ENCODE data around the gene TBCC.

The TBCC gene

DNA sequence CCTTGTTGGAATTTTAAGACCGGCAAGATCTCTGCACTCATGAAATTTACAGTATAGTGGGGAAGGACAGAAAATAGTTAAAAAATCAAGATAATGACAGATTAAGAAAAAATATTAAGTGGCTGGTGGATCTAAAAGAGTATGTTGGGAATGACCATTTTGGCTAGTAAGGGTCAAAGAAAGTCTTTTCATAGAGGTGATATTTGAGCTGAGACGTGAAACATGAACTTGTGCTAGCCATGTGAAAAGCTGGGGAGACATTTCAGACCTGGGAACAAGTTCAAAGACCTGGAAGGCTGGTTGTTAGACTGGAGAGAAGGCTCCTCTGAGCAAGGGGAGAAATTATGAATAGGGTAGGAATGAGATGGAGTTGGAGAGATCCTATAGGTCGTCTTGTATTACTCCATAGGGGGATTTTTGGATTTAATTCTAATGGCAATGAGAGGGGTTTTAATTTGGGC is 40.7 kb upstream of the TBCC start:
- H3K9me3 ChIP-seq (replicated peaks; ENCODE audit: insufficient read depth, low read length) = no peaks in the 10 kb centered on the region
- peaks cover 86% of the 10 kb centered on the region for H3K79me2 ChIP-seq (ENCODE audit: low read length)
- no peak overlapping the region for H2AFZ ChIP-seq (ENCODE audit: low read length)
- H4K20me1 ChIP-seq (ENCODE audit: insufficient read depth, low read length) = no peaks in the 10 kb centered on the region
- H3K27me3 ChIP-seq (replicated peaks; ENCODE audit: insufficient read depth, low read length) = no peaks in the 10 kb centered on the region
- no peaks in the 10 kb centered on the region for H3K9me2 ChIP-seq (replicated peaks; ENCODE audit: insufficient read depth, low read length)
- no peak overlapping the region for H3K4me3 ChIP-seq (ENCODE audit: low read length)
- peaks cover 18% of the 10 kb centered on the region for H3K4me1 ChIP-seq (ENCODE audit: low read length)
- 0 out of 2 replicates have a peak, but pooled peaks cover 12% of the 10 kb centered on the region for H3F3A ChIP-seq (ENCODE audit: insufficient read depth, low read length)
- H3K4me2 ChIP-seq (ENCODE audit: low read depth, low read length) = no peak overlapping the region
- no peaks in the 10 kb centered on the region for H3K36me3 ChIP-seq (replicated peaks; ENCODE audit: insufficient read depth, low read length)
- DNase-seq = no peak
- no peak overlapping the region for H3K9ac ChIP-seq (ENCODE audit: low read length)
- no peak overlapping the region for H3K27ac ChIP-seq (ENCODE audit: low read length)
- TF ChIP-seq, protein P1, sequence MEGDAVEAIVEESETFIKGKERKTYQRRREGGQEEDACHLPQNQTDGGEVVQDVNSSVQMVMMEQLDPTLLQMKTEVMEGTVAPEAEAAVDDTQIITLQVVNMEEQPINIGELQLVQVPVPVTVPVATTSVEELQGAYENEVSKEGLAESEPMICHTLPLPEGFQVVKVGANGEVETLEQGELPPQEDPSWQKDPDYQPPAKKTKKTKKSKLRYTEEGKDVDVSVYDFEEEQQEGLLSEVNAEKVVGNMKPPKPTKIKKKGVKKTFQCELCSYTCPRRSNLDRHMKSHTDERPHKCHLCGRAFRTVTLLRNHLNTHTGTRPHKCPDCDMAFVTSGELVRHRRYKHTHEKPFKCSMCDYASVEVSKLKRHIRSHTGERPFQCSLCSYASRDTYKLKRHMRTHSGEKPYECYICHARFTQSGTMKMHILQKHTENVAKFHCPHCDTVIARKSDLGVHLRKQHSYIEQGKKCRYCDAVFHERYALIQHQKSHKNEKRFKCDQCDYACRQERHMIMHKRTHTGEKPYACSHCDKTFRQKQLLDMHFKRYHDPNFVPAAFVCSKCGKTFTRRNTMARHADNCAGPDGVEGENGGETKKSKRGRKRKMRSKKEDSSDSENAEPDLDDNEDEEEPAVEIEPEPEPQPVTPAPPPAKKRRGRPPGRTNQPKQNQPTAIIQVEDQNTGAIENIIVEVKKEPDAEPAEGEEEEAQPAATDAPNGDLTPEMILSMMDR (IDR thresholded peaks at IDR 0.05; ENCODE audit: low read length) = no peak
- TF ChIP-seq EZH2phosphoT487 (IDR thresholded peaks at IDR 0.05; ENCODE audit: low read length) (no peak), EZH2 (optimal IDR thresholded peaks at IDR 0.05; ENCODE audit: low read depth, low read length) (no peak)

DNA sequence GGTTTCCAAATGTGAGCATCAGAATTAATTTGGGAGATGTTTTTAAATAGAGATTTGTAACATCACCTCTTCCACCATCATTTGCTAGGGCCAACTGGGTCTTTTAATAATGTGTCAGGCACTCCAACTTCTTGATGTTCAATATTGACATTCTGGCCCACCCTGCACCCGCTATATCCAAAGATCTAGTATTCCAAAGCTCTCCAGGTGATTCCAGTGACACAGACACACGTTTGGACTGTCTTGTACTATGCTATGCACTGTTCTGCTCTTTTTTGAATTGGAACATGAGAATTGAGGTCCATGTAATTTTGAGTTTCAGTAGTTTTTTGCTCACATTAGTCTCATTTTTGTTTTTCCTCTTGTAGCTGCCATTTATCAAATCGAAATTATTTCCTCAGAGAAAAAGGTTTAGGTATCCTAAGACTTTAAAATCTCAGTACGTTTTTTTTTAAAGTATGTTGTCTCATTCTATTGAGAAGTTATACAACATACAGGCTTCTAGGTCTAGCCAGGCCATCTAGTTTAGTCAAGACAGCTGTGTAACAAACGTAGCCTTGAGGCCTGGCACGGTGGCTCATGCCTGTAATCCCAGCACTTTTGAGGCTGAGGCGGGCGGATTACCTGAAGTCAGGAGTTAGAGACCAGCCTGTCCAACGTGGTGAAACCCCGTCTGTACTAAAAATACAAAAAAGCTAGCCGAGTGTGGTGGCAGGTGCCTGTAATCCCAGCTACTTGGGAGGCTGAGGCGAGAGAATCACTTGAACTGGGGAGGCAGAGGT is 39.0 kb upstream of the TBCC start:
- H3F3A ChIP-seq (ENCODE audit: insufficient read depth, low read length) = peaks cover 13% of the 10 kb centered on the region; the same call in 1 of the 2 replicates
- H3K27me3 ChIP-seq (replicated peaks; ENCODE audit: insufficient read depth, low read length) = no peaks in the 10 kb centered on the region
- H3K79me2 ChIP-seq (ENCODE audit: low read length) = peaks cover 74% of the 10 kb centered on the region
- H3K9me3 ChIP-seq (replicated peaks; ENCODE audit: insufficient read depth, low read length) = no peaks in the 10 kb centered on the region
- no peak overlapping the region for H2AFZ ChIP-seq (ENCODE audit: low read length)
- no peak overlapping the region for H3K9ac ChIP-seq (ENCODE audit: low read length)
- TF ChIP-seq, protein P1 (IDR thresholded peaks at IDR 0.05; ENCODE audit: low read length) = no peak
- no peaks in the 10 kb centered on the region for H3K9me2 ChIP-seq (replicated peaks; ENCODE audit: insufficient read depth, low read length)
- H3K27ac ChIP-seq (ENCODE audit: low read length) = no peak overlapping the region
- peak overlapping the region; percentile 75; the same call in 1 of the 2 replicates for H3K4me2 ChIP-seq (ENCODE audit: low read depth, low read length)
- peak overlapping the region; percentile 66; the same call in 1 of the 2 replicates for H3K4me3 ChIP-seq (ENCODE audit: low read length)
- no peaks in the 10 kb centered on the region for H4K20me1 ChIP-seq (ENCODE audit: insufficient read depth, low read length)
- H3K36me3 ChIP-seq (replicated peaks; ENCODE audit: insufficient read depth, low read length) = no peaks in the 10 kb centered on the region
- peaks cover 18% of the 10 kb centered on the region for H3K4me1 ChIP-seq (ENCODE audit: low read length)
- no peak for DNase-seq

DNA sequence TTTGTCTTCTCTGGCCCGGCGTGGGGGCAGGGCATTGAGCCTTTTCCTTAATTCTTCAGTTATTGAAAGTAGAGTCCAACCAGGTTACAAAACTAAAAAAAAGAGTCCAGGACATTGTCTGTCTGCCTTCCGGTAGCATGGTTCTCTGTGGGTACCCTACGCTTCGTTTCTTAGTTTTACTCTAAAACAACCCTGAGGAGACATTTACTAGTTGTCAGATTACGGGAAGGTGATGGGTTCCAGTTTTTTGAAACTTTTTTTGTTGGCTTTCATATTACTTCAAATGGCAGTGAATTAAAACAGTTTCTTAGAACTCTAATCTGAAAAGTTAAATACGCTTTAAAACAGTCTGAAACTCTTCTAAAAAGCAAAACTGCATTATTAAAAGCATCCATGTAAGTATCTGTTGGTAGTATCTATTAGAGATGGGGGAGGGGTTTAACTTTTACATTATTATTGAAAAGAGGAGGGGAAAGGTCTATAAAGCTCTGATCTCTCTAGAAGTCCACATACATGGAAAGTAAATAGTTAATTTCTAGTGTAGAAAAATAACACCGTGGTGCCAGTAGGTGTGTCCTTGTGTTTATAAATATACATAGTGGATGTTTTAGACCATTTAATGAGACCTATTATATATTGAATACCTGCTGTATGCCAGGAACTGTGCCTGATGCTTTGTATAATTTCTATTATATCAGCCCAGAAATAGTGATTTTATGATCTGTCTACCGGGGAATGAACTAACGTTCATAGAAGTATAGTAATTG is 38.2 kb upstream of the TBCC start:
- Histone ChIP-seq H2AFZ (ENCODE audit: low read length) (0 out of 2 replicates have a peak overlapping the region, but pooled peaks have one; percentile 6), H3K36me3 (replicated peaks; ENCODE audit: insufficient read depth, low read length) (no peaks in the 10 kb centered on the region), H3K9ac (ENCODE audit: low read length) (peak overlapping the region; percentile 96), H3K9me2 (replicated peaks; ENCODE audit: insufficient read depth, low read length) (no peaks in the 10 kb centered on the region), H3K27ac (ENCODE audit: low read length) (peak overlapping the region; percentile 93), H3K4me1 (ENCODE audit: low read length) (peaks cover 15% of the 10 kb centered on the region), H3K79me2 (ENCODE audit: low read length) (peaks cover 69% of the 10 kb centered on the region), H4K20me1 (ENCODE audit: insufficient read depth, low read length) (no peaks in the 10 kb centered on the region), H3K9me3 (replicated peaks; ENCODE audit: insufficient read depth, low read length) (no peaks in the 10 kb centered on the region), H3K4me3 (ENCODE audit: low read length) (peak overlapping the region; percentile 66), H3K27me3 (replicated peaks; ENCODE audit: insufficient read depth, low read length) (no peaks in the 10 kb centered on the region), H3F3A (ENCODE audit: insufficient read depth, low read length) (peaks cover 11% of the 10 kb centered on the region; the same call in 1 of the 2 replicates), H3K4me2 (ENCODE audit: low read depth, low read length) (peak overlapping the region; percentile 75)
- TF ChIP-seq, protein P1 (IDR thresholded peaks at IDR 0.05; ENCODE audit: low read length) = no peak
- TF ChIP-seq EZH2 (optimal IDR thresholded peaks at IDR 0.05; ENCODE audit: low read depth, low read length) = no peak
- no peak for TF ChIP-seq EZH2phosphoT487 (IDR thresholded peaks at IDR 0.05; ENCODE audit: low read length)
- DNase-seq = no peak

All from MM.1S (cell line).